HG02588 (cell line): ENCODE measurements around the gene FAM227A.

Source experiments
- ATAC-seq: cut with Tn5 transposase; IDR thresholded peaks from one replicate; pipeline ENCODE4 v1.9.1; 2021; ENCODE audit warnings: mild to moderate bottlenecking, moderate library complexity; ENCODE audit not compliant: unreplicated experiment

FAM227A gene

DNA sequence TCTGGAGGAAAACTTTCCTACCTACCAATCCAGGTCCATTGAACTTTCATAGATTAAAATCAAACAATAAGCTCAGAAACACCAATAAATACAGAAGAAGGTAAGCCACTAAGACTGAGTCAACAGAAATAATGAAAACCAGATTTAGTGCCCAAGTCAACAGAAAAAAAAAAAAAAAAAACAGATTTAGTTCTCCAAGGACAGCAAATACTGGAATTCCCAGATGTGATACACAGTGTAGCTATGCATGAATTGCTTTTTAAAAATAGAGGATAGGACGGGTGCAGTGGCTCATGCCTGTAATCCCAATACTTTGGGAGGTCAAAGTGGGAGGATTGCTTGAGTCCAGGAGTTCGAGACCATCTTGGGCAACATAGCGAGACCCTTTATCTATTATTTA is 101.9 kb downstream of the FAM227A start:
- ATAC-seq: no peak

DNA sequence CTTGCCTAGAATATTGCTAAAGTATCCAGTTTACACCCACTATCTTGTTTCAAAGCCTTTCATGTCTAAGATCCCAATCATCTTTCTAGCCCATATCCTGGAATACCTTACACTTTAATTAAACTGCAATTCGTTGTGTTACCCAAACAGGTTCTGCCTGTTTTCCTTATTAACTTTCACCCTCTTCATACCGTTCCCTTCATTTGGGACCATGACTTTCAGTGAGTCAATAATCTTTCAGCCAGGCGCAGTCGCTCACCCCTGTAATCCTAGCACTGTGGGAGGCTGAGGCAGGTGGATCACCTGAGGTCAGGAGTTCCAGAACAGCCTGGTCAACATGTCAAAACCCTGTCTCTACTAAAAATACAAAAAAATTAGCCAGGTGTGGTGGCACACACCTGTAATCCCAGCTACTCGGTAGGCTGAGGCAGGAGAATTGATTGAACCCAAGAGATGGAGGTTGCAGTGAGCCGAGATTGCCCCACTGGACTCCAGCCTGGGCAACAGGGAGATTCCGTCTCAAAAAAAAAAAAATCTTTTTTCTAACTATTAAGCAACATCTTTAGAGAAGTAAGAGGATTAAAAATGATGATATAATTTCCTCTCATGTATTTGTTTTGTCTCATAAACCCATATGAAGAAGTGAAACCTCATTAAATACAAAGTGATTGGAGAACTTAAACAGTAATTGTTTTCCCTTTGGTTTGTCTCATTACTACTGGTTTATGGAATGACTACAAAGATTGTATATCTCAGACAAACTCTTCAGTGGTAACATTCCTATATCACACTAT is 106.9 kb downstream of the FAM227A start:
- no peak for ATAC-seq

DNA sequence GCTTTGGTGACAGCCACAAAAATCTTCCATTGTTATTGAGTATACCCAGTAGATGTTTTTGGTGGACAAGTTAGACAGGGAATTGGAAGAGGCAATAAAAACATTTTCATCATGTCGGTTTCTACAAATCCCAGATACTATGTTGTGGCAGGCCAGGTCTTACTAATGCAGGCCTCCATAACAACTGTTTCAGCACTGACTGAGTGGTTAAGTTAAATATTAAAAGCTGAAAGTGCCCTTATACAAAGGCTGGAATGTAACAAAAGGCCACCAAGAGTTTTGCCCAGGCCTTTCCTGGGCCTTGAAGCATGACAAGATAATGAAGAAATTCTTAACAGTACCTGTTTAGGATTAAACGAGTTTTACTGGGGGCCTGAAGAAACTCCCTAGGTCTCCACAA is 115.5 kb downstream of the FAM227A start:
- no peak for ATAC-seq

DNA sequence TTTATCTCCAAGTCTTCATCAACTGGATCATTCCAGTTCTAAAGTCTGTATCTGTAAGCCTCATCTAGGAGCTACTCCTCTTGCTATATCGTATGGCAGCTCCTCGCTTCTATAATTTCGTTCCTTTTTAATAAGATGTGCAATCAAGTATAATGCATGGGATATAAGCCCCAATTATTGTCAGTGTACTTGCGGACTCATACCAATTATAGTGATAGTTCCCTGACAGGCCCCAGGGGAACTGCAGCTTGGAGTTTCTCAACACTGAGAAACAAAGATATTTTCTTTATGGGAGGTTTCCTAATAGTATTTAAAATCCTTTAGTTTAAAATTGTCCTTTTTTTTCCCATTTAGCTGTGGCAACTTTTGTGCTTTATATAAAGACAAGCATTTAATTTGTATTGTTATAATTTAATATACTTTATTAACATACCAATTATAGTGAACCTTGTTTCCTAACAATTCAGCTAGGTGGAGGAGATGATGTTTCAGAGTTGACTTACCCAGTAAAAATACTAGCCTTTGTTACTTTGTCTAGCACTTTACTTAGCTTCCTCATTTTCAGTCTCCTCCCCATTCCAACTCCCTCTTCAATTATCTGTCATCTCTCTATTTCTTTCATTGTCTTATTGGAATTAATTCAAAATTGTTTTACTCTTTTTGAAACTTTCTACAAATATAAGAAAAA is 124.8 kb downstream of the FAM227A start:
- ATAC-seq: no peak
